ENCODE results near the gene RCBTB2. TPM values are rescaled to one million over a fixed set of nuclear protein-coding genes. Genes with fewer than 3 reads are reported as not detected.

Gene RCBTB2
- total RNA-seq, 3 donors from 2014 or later = 10.8 to 16.1 (median 14.9) TPM

DNA sequence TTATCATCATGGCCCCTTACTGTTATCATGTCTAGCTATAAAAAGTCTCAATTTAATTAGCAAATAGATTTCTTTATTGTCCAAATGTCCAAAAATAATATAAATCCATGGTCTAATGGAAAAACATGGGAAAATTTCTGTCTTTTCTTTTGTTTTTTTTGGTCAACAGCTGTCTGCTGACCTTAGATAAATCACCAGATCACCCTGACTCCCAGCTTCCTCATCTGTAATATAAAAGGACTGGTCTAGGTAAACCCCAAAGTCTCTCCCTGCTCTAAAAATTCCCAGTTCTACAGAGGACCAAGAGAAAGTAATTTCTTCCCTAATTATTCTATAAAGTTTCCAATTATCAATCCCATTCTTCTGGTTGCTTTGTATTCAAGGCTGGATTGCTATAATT, 30.7 kb upstream of the RCBTB2 start:
- Histone ChIP-seq H3K4me3 (no peak overlapping the region), H3K36me3 (no peaks in the 10 kb centered on the region), H3K9me3 (no peaks in the 10 kb centered on the region), H3K4me1 (no peaks in the 10 kb centered on the region), H3K27ac (no peak overlapping the region), H3K27me3 (no peaks in the 10 kb centered on the region)
- intact Hi-C loops (cut with DNase I; ENCODE audit: low total_unique reads) = no loop called here
- no peak for TF ChIP-seq POLR2A (IDR thresholded peaks at IDR 0.05)
- no peak for TF ChIP-seq POLR2AphosphoS5 (IDR thresholded peaks at IDR 0.05)
- no peak for TF ChIP-seq CTCF (IDR thresholded peaks at IDR 0.05)
- no peak for DNase-seq (ENCODE audit: low spot score in 2 of 2)

- Histone ChIP-seq H3K27me3 (no peaks in the 10 kb centered on the region), H3K36me3 (no peaks in the 10 kb centered on the region), H3K9me3 (no peaks in the 10 kb centered on the region), H3K4me1 (no peaks in the 10 kb centered on the region), H3K27ac (no peak overlapping the region), H3K4me3 (no peak overlapping the region)
- intact Hi-C loops (cut with DNase I; ENCODE audit: low total_unique reads) = no loop called here
- TF ChIP-seq POLR2A (IDR thresholded peaks at IDR 0.05) (no peak), POLR2AphosphoS5 (IDR thresholded peaks at IDR 0.05) (no peak), CTCF (IDR thresholded peaks at IDR 0.05) (no peak)
- no peak for DNase-seq (ENCODE audit: low spot score in 2 of 2)
Observed at GRCh38 chr13:48562296-48563066, 29.6 kb upstream of the RCBTB2 start.

- Histone ChIP-seq H3K4me3 (no peak overlapping the region), H3K4me1 (no peaks in the 10 kb centered on the region), H3K9me3 (no peaks in the 10 kb centered on the region), H3K27me3 (no peaks in the 10 kb centered on the region), H3K36me3 (no peaks in the 10 kb centered on the region), H3K27ac (no peak overlapping the region)
- intact Hi-C loops (cut with DNase I; ENCODE audit: low total_unique reads) = no loop called here
- DNase-seq (ENCODE audit: low spot score in 2 of 2) = no peak
- TF ChIP-seq CTCF (IDR thresholded peaks at IDR 0.05) = no peak
- TF ChIP-seq POLR2A (IDR thresholded peaks at IDR 0.05) = no peak
- no peak for TF ChIP-seq POLR2AphosphoS5 (IDR thresholded peaks at IDR 0.05)
Observed at GRCh38 chr13:48561466-48562235, 28.8 kb upstream of the RCBTB2 start.

GRCh38 chr13:48560657-48561337, 27.9 kb upstream of the RCBTB2 start:
- intact Hi-C loops (cut with DNase I; ENCODE audit: low total_unique reads) = no loop called here
- no peak for DNase-seq (ENCODE audit: low spot score in 2 of 2)
- no peak for TF ChIP-seq POLR2AphosphoS5 (IDR thresholded peaks at IDR 0.05)
- TF ChIP-seq POLR2A (IDR thresholded peaks at IDR 0.05) = no peak
- TF ChIP-seq CTCF (IDR thresholded peaks at IDR 0.05) = no peak
- Histone ChIP-seq H3K36me3 (no peaks in the 10 kb centered on the region), H3K4me3 (no peak overlapping the region), H3K4me1 (no peaks in the 10 kb centered on the region), H3K9me3 (no peaks in the 10 kb centered on the region), H3K27me3 (no peaks in the 10 kb centered on the region), H3K27ac (no peak overlapping the region)

Measured in breast epithelium (tissue), 4 donors.